22Rv1 (cell line): Measurements from ENCODE around the gene ZBTB18.

Source experiments
- ZFX ChIP-seq: fragments of 450-650 bp; IDR thresholded peaks from 2 replicates; pipeline ENCODE4 v1.6.1; 2017; ENCODE audit warnings: antibody characterized with exemption, borderline replicate concordance
- TF ChIP-seq, protein P1 (sequence below): fragments of 450-650 bp; IDR thresholded peaks from 2 replicates; pipeline ENCODE4 v1.5.1; 2017; ENCODE audit warnings: mild to moderate bottlenecking

DNA sequence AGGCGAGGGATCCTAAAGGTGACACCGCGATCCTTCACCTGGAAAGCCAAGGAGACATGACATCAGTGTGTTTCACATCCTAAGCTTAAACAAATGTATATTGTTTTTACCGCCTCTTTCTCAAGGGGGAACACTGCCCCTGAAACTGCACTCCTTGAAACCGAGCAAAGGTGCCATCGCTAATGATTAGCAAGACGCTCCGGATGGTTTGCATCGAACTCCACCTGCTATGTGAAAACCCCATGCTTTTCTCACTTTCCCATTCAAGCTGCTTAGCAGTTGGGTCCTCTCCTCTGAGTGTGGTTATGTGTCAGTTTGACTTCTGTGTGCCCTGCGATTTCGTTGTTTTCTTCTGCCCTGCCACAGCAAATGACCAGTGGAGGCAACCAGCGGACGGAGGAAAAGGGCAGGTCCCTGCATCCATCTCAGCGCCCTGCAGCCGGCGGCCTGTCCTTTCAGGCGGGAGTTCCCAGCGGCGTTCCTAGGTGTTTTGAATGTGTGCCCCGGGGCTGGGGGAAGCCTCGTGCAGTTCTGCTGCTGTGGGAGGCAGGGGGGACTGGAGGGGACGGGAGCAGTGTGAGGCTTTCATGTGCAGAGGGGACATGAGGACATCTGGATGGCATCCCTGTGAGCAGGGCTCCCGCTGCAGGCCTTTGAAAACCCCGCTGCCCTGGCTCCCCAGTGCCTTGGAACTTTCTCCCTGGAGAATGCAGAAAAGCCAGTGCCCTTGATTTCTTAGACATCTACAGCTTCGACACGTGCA, 16.1 kb downstream of the ZBTB18 start:
- TF ChIP-seq, protein P1, sequence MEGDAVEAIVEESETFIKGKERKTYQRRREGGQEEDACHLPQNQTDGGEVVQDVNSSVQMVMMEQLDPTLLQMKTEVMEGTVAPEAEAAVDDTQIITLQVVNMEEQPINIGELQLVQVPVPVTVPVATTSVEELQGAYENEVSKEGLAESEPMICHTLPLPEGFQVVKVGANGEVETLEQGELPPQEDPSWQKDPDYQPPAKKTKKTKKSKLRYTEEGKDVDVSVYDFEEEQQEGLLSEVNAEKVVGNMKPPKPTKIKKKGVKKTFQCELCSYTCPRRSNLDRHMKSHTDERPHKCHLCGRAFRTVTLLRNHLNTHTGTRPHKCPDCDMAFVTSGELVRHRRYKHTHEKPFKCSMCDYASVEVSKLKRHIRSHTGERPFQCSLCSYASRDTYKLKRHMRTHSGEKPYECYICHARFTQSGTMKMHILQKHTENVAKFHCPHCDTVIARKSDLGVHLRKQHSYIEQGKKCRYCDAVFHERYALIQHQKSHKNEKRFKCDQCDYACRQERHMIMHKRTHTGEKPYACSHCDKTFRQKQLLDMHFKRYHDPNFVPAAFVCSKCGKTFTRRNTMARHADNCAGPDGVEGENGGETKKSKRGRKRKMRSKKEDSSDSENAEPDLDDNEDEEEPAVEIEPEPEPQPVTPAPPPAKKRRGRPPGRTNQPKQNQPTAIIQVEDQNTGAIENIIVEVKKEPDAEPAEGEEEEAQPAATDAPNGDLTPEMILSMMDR, result no peak
- no peak for TF ChIP-seq ZFX
